RWPE2 (cell line): ENCODE data around the gene ADAMTSL1.

Source experiments
- ATAC-seq: fragments of 200-7000 bp; cut with Tn5 transposase; 3 replicates; pipeline ENCODE4 v1.9.1; 2021; ENCODE audit warnings: low read depth
- DNase-seq: peaks from one replicate; pipeline ENCODE4 v3.0.0-alpha.2; 2020; ENCODE audit warnings: low spot score
- H3K27ac ChIP-seq: fragments of 450-650 bp; 2 replicates; pipeline ENCODE4 v1.5.1; 2017; ENCODE audit warnings: mild to moderate bottlenecking; ENCODE audit not compliant: poor library complexity, severe bottlenecking
- H3K27me3 ChIP-seq: fragments of 250-450 bp; sonication (Bioruptor Pico); 2 replicates; pipeline ENCODE4 v1.5.1; 2021; ENCODE audit warnings: mild to moderate bottlenecking, moderate library complexity; ENCODE audit not compliant: insufficient read depth, poor library complexity, severe bottlenecking
- H3K36me3 ChIP-seq: fragments of 250-450 bp; sonication (Bioruptor Pico); 2 replicates; pipeline ENCODE4 v1.5.1; 2020; ENCODE audit warnings: low read depth, mild to moderate bottlenecking, moderate library complexity
- H3K4me1 ChIP-seq: fragments of 250-450 bp; sonication (Bioruptor Pico); 2 replicates; pipeline ENCODE4 v1.5.1; 2021; ENCODE audit warnings: mild to moderate bottlenecking, moderate library complexity; ENCODE audit not compliant: insufficient read depth, poor library complexity, severe bottlenecking
- H3K4me3 ChIP-seq: fragments of 250-450 bp; sonication (Bioruptor Pico); 2 replicates; pipeline ENCODE4 v1.5.1; 2021; ENCODE audit warnings: mild to moderate bottlenecking, moderate library complexity; ENCODE audit not compliant: severe bottlenecking
- H3K9me3 ChIP-seq: fragments of 250-450 bp; sonication (Bioruptor Pico); 2 replicates; pipeline ENCODE4 v1.5.1; 2021; ENCODE audit warnings: mild to moderate bottlenecking, moderate library complexity; ENCODE audit not compliant: severe bottlenecking
- TF ChIP-seq, protein P1 (sequence below): fragments of 450-650 bp; IDR thresholded peaks from one replicate; pipeline ENCODE4 v1.5.1; 2017; ENCODE audit warnings: mild to moderate bottlenecking, moderate library complexity; ENCODE audit not compliant: poor library complexity, severe bottlenecking

Gene ADAMTSL1

DNA sequence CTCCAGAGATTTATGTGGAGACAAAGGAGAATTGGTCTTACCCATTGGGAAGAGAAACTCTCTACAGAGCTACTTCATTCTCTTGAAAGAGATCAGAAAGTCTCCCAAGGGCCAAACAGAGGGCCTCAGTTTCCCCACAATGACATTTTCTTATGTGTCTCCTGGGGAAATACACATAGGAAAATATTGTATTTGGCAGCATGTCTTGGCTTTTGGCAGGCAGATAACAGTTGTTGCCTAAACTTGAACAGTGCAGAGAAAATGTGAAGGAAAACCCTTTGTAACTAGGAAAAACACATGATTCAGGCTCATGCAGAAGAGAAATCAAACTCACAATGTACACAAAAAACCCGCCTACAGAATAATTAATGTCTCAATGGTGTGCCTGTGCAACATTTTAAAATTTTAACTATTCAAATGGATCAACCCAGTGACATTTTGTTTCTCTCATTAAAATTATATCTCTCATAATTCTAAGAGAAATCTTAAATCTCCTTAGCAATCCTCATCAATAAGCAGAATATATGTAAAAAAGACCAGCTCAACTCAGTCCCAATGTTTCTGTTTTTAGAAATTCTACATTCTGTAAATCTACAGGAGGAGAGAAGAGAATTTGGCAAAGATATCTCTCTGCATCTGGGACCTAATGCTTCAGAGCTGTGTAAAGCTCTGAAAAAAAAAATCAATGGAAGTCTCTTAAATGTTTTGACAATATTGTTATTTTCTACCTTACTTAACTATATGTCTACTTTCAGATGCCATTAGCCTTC lies 205.1 kb downstream of the ADAMTSL1 start:
- Histone ChIP-seq H3K9me3 (no peaks in the 10 kb centered on the region), H3K36me3 (no peaks in the 10 kb centered on the region), H3K4me3 (no peak overlapping the region), H3K27ac (no peak overlapping the region), H3K27me3 (no peaks in the 10 kb centered on the region), H3K4me1 (no peaks in the 10 kb centered on the region)
- no peak for DNase-seq
- ATAC-seq, result no peak
- TF ChIP-seq, protein P1, sequence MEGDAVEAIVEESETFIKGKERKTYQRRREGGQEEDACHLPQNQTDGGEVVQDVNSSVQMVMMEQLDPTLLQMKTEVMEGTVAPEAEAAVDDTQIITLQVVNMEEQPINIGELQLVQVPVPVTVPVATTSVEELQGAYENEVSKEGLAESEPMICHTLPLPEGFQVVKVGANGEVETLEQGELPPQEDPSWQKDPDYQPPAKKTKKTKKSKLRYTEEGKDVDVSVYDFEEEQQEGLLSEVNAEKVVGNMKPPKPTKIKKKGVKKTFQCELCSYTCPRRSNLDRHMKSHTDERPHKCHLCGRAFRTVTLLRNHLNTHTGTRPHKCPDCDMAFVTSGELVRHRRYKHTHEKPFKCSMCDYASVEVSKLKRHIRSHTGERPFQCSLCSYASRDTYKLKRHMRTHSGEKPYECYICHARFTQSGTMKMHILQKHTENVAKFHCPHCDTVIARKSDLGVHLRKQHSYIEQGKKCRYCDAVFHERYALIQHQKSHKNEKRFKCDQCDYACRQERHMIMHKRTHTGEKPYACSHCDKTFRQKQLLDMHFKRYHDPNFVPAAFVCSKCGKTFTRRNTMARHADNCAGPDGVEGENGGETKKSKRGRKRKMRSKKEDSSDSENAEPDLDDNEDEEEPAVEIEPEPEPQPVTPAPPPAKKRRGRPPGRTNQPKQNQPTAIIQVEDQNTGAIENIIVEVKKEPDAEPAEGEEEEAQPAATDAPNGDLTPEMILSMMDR, result no peak

GRCh38 chr9:18682907-18683306 lies 209.0 kb downstream of the ADAMTSL1 start:
- ATAC-seq (no peak), DNase-seq (no peak)
- H3K9me3 ChIP-seq, result no peaks in the 10 kb centered on the region
- no peak overlapping the region for H3K27ac ChIP-seq
- H3K36me3 ChIP-seq, result no peaks in the 10 kb centered on the region
- no peaks in the 10 kb centered on the region for H3K4me1 ChIP-seq
- TF ChIP-seq, protein P1, result no peak
- H3K4me3 ChIP-seq, result no peak overlapping the region
- H3K27me3 ChIP-seq, result no peaks in the 10 kb centered on the region

DNA sequence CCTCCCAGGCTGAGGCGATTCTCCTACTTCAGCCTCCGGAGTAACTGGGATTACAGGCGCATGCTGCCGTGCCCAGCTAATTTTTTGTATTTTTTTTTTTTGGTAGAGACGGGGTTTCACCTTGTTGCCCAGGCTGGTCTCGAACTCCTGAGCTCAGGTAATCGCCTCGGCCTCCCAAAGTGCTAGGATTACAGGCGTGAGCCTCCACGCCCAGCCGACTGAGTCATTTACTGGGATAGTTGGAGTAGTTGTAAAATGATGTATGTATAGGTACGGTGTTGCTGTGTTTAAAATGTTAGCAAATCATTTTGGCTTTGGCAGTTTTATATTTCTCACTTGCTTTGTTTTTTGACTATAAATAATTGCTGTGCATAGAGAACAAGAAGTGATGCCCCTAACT lies 209.4 kb downstream of the ADAMTSL1 start:
- Histone ChIP-seq H3K4me3 (no peak overlapping the region), H3K36me3 (no peaks in the 10 kb centered on the region), H3K4me1 (no peaks in the 10 kb centered on the region), H3K27ac (no peak overlapping the region), H3K9me3 (no peaks in the 10 kb centered on the region), H3K27me3 (no peaks in the 10 kb centered on the region)
- TF ChIP-seq, protein P1, result no peak
- DNase-seq, result no peak
- no peak for ATAC-seq

GRCh38 chr9:18683851-18684250 lies 209.9 kb downstream of the ADAMTSL1 start:
- TF ChIP-seq, protein P1, result no peak
- no peak overlapping the region for H3K4me3 ChIP-seq
- H3K4me1 ChIP-seq, result peaks cover 3% of the 10 kb centered on the region
- DNase-seq (no peak), ATAC-seq (no peak)
- no peaks in the 10 kb centered on the region for H3K9me3 ChIP-seq
- no peaks in the 10 kb centered on the region for H3K27me3 ChIP-seq
- no peaks in the 10 kb centered on the region for H3K36me3 ChIP-seq
- no peak overlapping the region for H3K27ac ChIP-seq
